ENCODE measurements around the gene RPA1. TPM values are rescaled to one million over a fixed set of nuclear protein-coding genes. Genes with fewer than 3 reads are reported as not detected.

RPA1 gene
- total RNA-seq = 33.1 and 48.7 TPM in 2 replicates

GRCh38 chr17:1829592-1830257 lies at the start of gene RPA1, which contains the start of gene SMYD4:
RPA1 (plus strand) TSS chr17:1830005; CDS start chr17:1830094, 89 bp downstream.
SMYD4 (minus strand) TSS chr17:1829902; CDS start chr17:1827994, 1,908 bp downstream.

Other genes starting within 250 kb of the RPA1 start
- 2.1 and 2.9 TPM in 2 replicates for gene SLC43A2, start 201.2 kb upstream of the RPA1 start, total RNA-seq
- gene SCARF1, start 184.3 kb upstream of the RPA1 start, total RNA-seq = 0.25 and 0.44 TPM in 2 replicates
- gene RILP, start 180.1 kb upstream of the RPA1 start, total RNA-seq = 5.2 and 5.6 TPM in 2 replicates
- 112 and 125 TPM in 2 replicates for gene PRPF8, start 145.1 kb upstream of the RPA1 start, total RNA-seq
- 2.3 and 4.6 TPM in 2 replicates for gene TLCD2, start 119.6 kb upstream of the RPA1 start, total RNA-seq
- gene WDR81, start 105.3 kb upstream of the RPA1 start, total RNA-seq = 27.9 and 33.6 TPM in 2 replicates
- gene SERPINF2, start 87.1 kb upstream of the RPA1 start, total RNA-seq = under 0.01 TPM in 1 of 2 replicates, not detected in the other
- gene SERPINF1, start 67.9 kb upstream of the RPA1 start, total RNA-seq = 36.1 and 86.2 TPM in 2 replicates
- gene SMYD4, start 103 bp upstream of the RPA1 start, total RNA-seq = 9.5 and 11.7 TPM in 2 replicates
- gene RTN4RL1, start 195.3 kb downstream of the RPA1 start, total RNA-seq = 0.11 and 0.12 TPM in 2 replicates
- 26.1 and 28.7 TPM in 2 replicates for gene DPH1, start 200.1 kb downstream of the RPA1 start, total RNA-seq
- 35.0 and 49.7 TPM in 2 replicates for gene OVCA2, start 212.0 kb downstream of the RPA1 start, total RNA-seq
- 60.7 and 107 TPM in 2 replicates for gene HIC1, start 225.1 kb downstream of the RPA1 start, total RNA-seq

Data from uterine smooth muscle cell (primary cell).